Measurements from ENCODE around the gene MRPL19.

MRPL19 gene

GRCh38 chr2:75608684-75609333 lies 37.8 kb upstream of the MRPL19 start:
- Histone ChIP-seq H3K27ac (no peak overlapping the region), H3K4me3 (no peak overlapping the region)
- TF ChIP-seq CTCF (IDR thresholded peaks at IDR 0.05): peak; percentile 64
- no peak for DNase-seq (ENCODE audit: low spot score)

- Histone ChIP-seq H3K4me3 (no peak overlapping the region), H3K27ac (no peak overlapping the region)
- TF ChIP-seq CTCF (IDR thresholded peaks at IDR 0.05): no peak
- DNase-seq (ENCODE audit: low spot score): no peak
Observed at GRCh38 chr2:75609334-75609689, 37.3 kb upstream of the MRPL19 start.

- no peak for TF ChIP-seq CTCF (IDR thresholded peaks at IDR 0.05)
- DNase-seq (ENCODE audit: low spot score): no peak
- Histone ChIP-seq H3K4me3 (no peak overlapping the region), H3K27ac (no peak overlapping the region)
Observed at GRCh38 chr2:75609937-75610508, 36.6 kb upstream of the MRPL19 start.

GRCh38 chr2:75610671-75611070 lies 35.9 kb upstream of the MRPL19 start:
- Histone ChIP-seq H3K27ac (no peak overlapping the region), H3K4me3 (no peak overlapping the region)
- DNase-seq (ENCODE audit: low spot score): no peak
- no peak for TF ChIP-seq CTCF (IDR thresholded peaks at IDR 0.05)

- DNase-seq (ENCODE audit: low spot score): no peak
- no peak for TF ChIP-seq CTCF (IDR thresholded peaks at IDR 0.05)
- no peak overlapping the region for H3K27ac ChIP-seq
Observed at GRCh38 chr2:75612108-75612861, 34.3 kb upstream of the MRPL19 start.

GRCh38 chr2:75612862-75613243 lies 33.7 kb upstream of the MRPL19 start:
- TF ChIP-seq CTCF (IDR thresholded peaks at IDR 0.05): no peak
- no peak overlapping the region for H3K4me3 ChIP-seq
- DNase-seq (ENCODE audit: low spot score): no peak
- no peak overlapping the region for H3K27ac ChIP-seq

More at GRCh38 chr2:75612108-75612861, 34.3 kb upstream of the MRPL19 start:
- H3K4me3 ChIP-seq: no peak overlapping the region

Measured in coronary artery (tissue), 2 donors.